Suprapubic skin (tissue), 4 donors: ENCODE measurements around the gene DCTN3.

ENCODE experiments used
- CTCF ChIP-seq, 2 donors: fragments of 200-600 bp in 1 of 2; fragments of 450-650 bp in 1 of 2; sonication (generic) in 1 of 2; IDR thresholded peaks; one replicate each; pipeline ENCODE4 v1.5.1; 2016 to 2019; ENCODE audit warnings: antibody characterized with exemption in 2 of 2, mild to moderate bottlenecking in 1 of 2, moderate library complexity in 1 of 2
- POLR2A ChIP-seq, 2 donors: fragments of 450-650 bp; IDR thresholded peaks; one replicate each; pipeline ENCODE4 v1.6.1; 2017; ENCODE audit warnings: antibody characterized with exemption in 2 of 2, mild to moderate bottlenecking in 2 of 2, moderate library complexity in 2 of 2
- POLR2AphosphoS5 ChIP-seq, 3 donors: sonication (generic); formaldehyde crosslinking; IDR thresholded peaks; one replicate each; pipeline ENCODE4 v1.6.1; 2017; ENCODE audit warnings: antibody characterized with exemption in 3 of 3

GRCh38 chr9:34565856-34566255 is 54.4 kb downstream of the DCTN3 start:
- TF ChIP-seq POLR2AphosphoS5 (IDR thresholded peaks at IDR 0.05), result no peak
- TF ChIP-seq POLR2A (IDR thresholded peaks at IDR 0.05), result no peak
- TF ChIP-seq CTCF (IDR thresholded peaks at IDR 0.05), result no peak
